Right ventricle myocardium inferior (tissue), 1 donor: ENCODE data around the gene KLHL6. TPM values are rescaled to one million over a fixed set of nuclear protein-coding genes. Genes with fewer than 3 reads are reported as not detected.
"Not testable (repeated sequence)": the region's sequence is repeated elsewhere in the genome, so short reads cannot be mapped to it uniquely, and the experiment has no call there.

Experiments
- ATAC-seq: fragments of 200-7000 bp; cut with Tn5 transposase; one replicate; pipeline ENCODE4 v1.9.1; 2020; ENCODE audit warnings: mild to moderate bottlenecking, moderate library complexity
- DNase-seq: peaks from one replicate; pipeline ENCODE4 v3.0.0; 2021; ENCODE audit errors: missing footprints
- intact Hi-C: fragments of 100-400 bp; cut with DNase I; formaldehyde crosslinking; loops from one replicate; pipeline ENCODE4 v1.11.0; 2022
- total RNA-seq: library from RNA; stranded (reverse); fragmentation: NEBNext Ultra II Directional; extraction: Animal tissue kit (Norgen Biotek cat#: 25700); gene quantifications from one replicate; pipeline ENCODE4 v1.2.1, GENCODE V29; 2021
- donor health status: DM: no; HTN: yes; CAD: no; lungs with severe emphysema.

Gene KLHL6
- total RNA-seq, 1 donor from 2014 or later, result 0.97 TPM

DNA sequence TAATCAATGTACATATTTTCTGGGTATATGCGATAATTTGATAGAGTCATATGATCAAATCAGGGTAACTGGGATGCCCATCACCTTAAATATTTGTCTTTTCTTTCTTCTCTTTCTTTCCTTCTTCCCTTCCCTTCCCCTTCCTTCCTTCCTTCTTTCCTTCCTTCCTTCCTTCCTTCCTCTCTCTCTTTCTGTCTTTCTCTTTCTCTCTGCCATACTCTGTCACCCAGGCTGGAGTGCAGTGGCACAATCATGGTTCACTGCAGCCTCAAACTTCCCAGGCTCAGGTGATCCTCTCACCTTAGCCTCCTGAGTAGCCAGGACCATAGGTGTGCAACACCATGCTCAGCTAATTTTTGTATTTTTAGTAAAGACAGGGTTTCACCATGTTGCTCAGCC lies 79.7 kb downstream of the KLHL6 start:
- intact Hi-C loops, DNase-seq, ATAC-seq: not testable (repeated sequence)

GRCh38 chr3:183475016-183475763 lies 80.3 kb downstream of the KLHL6 start:
- intact Hi-C loops, result no loop called here
- no peak for ATAC-seq
- DNase-seq, result no peak

GRCh38 chr3:183473969-183474368 lies 81.5 kb downstream of the KLHL6 start:
- DNase-seq (no peak), ATAC-seq (no peak)
- intact Hi-C loops, result loop anchor here (5.0 kb wide), 1 partner anchor 83 kb away; the partner anchor contains the start of gene KLHL6

- ATAC-seq, result no peak
- no peak for DNase-seq
- intact Hi-C loops, result loop anchor here (5.0 kb wide), 1 partner anchor 85 kb away; the partner anchor contains the start of gene KLHL6
Observed at GRCh38 chr3:183472155-183472554, 83.4 kb downstream of the KLHL6 start.

- no peak for DNase-seq
- no peak for ATAC-seq
- intact Hi-C loops, result loop anchor here (2.0 kb wide), 1 partner anchor 416 kb away; the partner anchor contains the start of gene PARL
Observed at GRCh38 chr3:183468424-183468823, 87.1 kb downstream of the KLHL6 start.

DNA sequence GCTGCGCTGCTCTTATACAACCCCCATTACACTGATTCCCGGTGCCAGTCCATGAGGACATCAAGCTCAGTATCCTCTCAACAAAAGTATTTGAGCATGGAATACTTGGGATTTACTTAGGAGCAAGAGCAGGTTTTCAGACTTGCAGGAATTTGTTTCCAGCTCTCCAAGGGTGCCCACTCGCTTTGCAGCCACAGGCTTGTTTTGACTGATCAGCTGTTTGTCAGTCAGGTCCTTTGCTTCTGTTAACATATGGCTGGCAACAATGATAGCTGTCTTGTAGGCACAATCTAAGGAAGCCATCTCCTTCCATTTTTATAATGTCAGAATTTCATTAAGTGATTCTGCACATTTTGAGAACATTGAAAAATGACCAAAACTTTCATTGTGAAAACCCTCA lies 88.9 kb downstream of the KLHL6 start:
- no peak for ATAC-seq
- intact Hi-C loops, result no loop called here
- DNase-seq, result no peak

GRCh38 chr3:183465710-183466109 lies 89.8 kb downstream of the KLHL6 start:
- DNase-seq, ATAC-seq, intact Hi-C loops: not testable (repeated sequence)

DNA sequence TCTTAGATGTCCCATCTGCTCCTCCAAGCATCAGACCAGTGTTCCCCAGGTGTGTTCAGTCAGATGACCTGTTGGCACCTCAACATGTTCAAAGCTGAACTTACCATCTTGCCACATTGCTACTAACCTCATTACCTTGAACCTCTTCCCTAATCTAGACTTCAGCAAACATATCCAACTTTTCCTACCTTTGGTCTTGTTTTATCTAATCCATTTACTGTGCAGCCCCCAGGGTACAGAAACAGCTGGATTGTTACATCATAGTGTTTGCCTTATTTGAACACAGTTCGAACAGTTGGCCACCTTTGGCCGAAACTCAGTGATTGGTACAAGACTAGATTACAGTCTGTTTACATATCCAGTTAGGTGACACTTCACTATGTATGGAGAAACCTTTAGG lies 91.0 kb downstream of the KLHL6 start:
- no peak for ATAC-seq
- intact Hi-C loops, result no loop called here
- no peak for DNase-seq

DNA sequence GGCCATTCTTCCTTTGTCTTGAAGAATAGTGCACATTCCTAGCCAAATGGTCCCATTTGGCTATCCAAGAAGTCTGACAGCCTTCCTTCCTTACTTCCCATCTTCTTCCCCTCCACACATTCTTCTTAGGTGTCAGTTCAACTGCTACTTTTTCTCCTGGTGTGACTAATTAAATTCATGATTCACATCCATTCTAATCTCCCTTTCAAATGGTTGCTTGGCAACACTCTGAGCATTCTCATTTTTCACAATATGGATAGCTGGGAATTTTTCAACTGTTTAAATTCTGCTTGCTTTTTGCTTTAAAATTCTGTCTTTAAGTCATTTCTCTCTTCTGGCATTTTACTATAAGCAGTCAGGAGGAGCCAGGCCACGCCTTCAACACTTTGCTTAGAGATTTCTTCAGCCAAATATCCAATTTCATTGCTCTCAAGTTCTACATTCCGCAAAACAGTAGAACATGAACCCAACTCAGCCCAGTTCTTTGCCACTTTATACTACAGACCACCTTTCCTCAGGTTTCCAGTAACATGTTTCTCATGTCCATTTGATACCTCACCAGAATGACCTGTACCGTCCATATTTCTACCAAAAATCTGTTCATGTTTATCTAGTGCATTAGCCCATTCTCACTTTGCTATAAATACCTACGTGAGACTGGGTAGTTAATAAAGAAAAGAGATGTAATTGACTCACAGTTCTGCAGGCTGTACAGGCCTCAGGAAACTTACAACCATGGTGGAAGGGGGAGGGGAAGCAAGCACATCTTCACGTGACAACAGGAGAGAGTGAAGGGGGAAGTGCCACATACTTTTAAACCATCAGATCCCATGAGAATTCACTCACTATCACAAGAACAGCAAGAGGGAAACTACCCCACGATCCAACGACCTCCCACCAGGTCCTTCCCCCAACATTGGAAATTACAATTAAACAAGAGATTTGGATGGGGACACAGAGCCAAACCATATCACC lies 95.1 kb downstream of the KLHL6 start:
- intact Hi-C loops, result no loop called here
- ATAC-seq (no peak), DNase-seq (no peak)

GRCh38 chr3:183455089-183455488 lies 100.4 kb downstream of the KLHL6 start:
- ATAC-seq (no peak), DNase-seq (no peak)
- intact Hi-C loops, result no loop called here

DNA sequence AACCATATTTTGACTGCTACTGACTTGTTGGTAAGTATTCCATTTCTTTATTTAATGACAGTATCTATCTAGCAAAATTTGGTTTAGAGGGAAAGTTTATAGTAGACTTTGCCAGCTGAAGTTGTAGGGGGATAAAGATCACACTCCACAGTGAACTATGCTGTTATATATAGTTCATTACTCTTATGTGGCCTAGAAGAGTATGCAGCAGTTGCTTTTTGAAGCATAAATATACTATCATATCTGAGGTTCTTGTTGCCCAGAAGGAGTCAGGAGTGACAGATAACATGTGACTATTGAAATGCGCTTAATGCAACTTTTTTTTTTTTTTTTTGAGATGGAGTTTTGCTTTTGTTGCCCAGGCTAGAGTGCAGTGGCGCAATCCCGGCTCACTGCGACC lies 101.4 kb downstream of the KLHL6 start:
- no peak for ATAC-seq
- DNase-seq, result no peak
- intact Hi-C loops, result no loop called here

GRCh38 chr3:183449791-183450190 lies 105.7 kb downstream of the KLHL6 start:
- intact Hi-C loops, result no loop called here
- DNase-seq (no peak), ATAC-seq (no peak)

DNA sequence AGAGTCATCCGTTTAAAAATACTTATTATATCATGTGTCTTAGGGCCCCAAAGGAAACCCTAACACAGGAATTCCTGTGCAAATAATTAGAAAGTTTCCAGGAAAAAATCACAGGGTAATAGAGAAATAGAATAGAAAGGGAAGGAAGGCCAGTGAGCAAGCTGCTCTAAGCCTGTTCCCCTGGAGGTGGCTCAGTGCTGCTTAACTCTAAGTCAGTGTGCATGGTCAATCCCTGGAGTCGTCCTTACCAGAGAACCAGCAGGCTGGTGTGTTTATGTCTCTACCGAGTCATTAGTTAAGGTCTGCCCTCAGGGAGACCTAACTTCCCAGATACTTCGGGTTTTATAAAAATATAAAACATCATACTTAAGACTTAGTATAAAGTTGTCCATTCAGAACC lies 106.1 kb downstream of the KLHL6 start:
- ATAC-seq (peak; percentile 38), DNase-seq (no peak)
- intact Hi-C loops, result no loop called here

GRCh38 chr3:183448369-183449128 lies 107.0 kb downstream of the KLHL6 start:
- DNase-seq, result no peak
- intact Hi-C loops, result no loop called here
- no peak for ATAC-seq

- intact Hi-C loops, result no loop called here
- DNase-seq (peak; percentile 91), ATAC-seq (peak; percentile 81)
Observed at GRCh38 chr3:183447206-183448001, 108.1 kb downstream of the KLHL6 start.

GRCh38 chr3:183446838-183447205 lies 108.7 kb downstream of the KLHL6 start:
- intact Hi-C loops, result no loop called here
- no peak for ATAC-seq
- DNase-seq, result no peak

DNA sequence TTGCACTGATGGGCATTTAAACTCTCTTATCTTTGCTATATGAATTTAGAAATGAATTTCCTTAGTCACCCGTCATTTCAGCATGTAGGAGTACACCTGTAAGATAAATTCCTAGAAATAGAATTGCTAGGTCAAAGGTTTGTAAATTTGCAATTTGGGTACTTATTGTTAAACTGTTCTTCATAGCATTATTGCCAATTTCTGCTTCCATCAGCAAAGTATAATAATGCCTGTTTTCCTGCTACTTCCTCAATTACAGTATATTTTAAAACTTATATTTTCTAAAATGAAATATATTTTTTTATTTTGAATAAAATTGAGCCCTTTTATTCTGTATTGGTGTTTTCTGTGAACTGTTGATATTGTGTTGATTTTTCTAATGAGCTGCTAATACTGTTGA lies 110.8 kb downstream of the KLHL6 start:
- DNase-seq (no peak), ATAC-seq (no peak)
- intact Hi-C loops, result no loop called here
